ENCODE measurements around the gene PNLIPRP3. TPM values are rescaled to one million over a fixed set of nuclear protein-coding genes. Genes with fewer than 3 reads are reported as not detected.
A peak's percentile ranks its signal among the peaks of the same experiment; 100 is the strongest.
"Not testable (repeated sequence)": the region's sequence is repeated elsewhere in the genome, so short reads cannot be mapped to it uniquely, and the experiment has no call there.

Gene PNLIPRP3
- total RNA-seq (2014; rRNA removed; shearing (Covaris generic)): 0.10 TPM in 1 of 2 replicates, not detected in the other

- H3K9me3 ChIP-seq (replicated peaks): no peaks in the 10 kb centered on the region
- no peaks in the 10 kb centered on the region for H3K4me1 ChIP-seq
- H3K27ac ChIP-seq: no peak within 1 kb of the TSS
- no peak within 1 kb of the TSS for H3K4me3 ChIP-seq
- no peaks in the 10 kb centered on the region for H3K27me3 ChIP-seq
- DNase-seq: no peak
- H3K36me3 ChIP-seq: no peaks in the 10 kb centered on the region
These were observed at the start of gene PNLIPRP3 for GRCh38 chr10:116427671-116428070. PNLIPRP3 (plus strand) TSS chr10:116427847; CDS start chr10:116428013, 166 bp downstream.

- no peaks in the 10 kb centered on the region for H3K9me3 ChIP-seq (replicated peaks)
- H3K27me3 ChIP-seq: no peaks in the 10 kb centered on the region
- no peak overlapping the region for H3K4me3 ChIP-seq
- no peaks in the 10 kb centered on the region for H3K36me3 ChIP-seq
- no peak overlapping the region for H3K27ac ChIP-seq
- H3K4me1 ChIP-seq: peaks cover 3% of the 10 kb centered on the region; the same call in 1 of the 2 replicates
- DNase-seq: no peak
These were observed 45.4 kb upstream of the PNLIPRP3 start for GRCh38 chr10:116382290-116382689.

DNA sequence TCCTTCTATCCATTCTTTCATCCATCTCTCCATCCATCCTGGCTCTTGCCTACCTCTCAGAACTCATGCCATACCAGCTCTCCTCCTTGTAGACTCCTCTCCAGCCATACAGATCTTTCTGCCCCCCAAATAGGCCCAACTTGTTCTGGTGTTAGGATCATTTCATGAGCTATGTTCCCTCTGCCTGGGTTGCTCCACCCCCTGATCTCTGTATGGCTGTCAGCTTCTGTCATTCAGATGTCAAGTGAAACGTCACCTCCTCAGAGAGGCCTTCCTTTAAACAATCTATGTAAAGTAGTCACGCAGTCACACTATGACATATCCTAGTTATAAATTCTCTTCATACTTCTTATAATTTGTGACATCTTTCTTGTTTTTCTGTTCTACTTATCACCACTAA lies 42.3 kb upstream of the PNLIPRP3 start:
- no peak for DNase-seq
- H3K4me3 ChIP-seq: no peak overlapping the region
- peaks cover 2% of the 10 kb centered on the region; the same call in 1 of the 2 replicates for H3K4me1 ChIP-seq
- no peaks in the 10 kb centered on the region for H3K36me3 ChIP-seq
- no peaks in the 10 kb centered on the region for H3K27me3 ChIP-seq
- no peaks in the 10 kb centered on the region for H3K9me3 ChIP-seq (replicated peaks)
- no peak overlapping the region for H3K27ac ChIP-seq

DNA sequence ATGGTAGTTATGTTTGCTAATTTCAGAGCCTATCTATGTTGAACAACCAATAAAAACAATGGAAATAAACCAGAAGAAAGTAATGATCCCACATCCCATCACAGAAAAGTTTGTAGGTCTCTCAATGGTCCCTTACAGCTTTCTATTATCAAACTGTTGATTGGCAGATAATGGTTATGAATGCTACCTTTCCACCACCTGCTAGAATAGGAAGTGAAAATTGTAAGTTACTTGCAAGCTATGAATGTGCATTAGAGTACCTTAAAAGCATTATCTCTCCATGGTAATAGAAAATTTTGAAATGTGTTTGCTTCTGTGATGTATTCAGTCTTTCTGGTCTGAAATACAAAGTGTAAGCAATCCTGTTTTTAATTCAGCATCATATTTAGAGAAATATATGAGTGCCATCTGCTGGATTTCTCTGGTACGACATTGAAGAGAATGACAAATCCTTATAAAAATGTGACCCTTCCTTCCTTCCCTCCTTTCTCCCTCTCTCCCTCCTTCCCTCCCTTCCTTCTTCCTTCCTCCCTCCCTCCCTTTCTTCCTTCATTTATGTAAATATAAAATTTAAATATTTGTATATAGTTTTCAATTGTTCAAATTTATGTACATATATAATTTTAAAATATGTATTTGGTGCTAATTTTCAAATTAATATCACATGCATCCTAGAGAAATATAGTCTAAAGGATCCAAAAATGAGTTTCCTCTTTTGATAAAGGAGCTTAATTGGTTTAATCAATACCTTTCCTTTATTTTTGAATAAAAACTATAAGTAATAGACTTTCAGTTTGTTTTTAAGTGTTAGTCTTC lies 41.4 kb upstream of the PNLIPRP3 start:
- no peaks in the 10 kb centered on the region for H3K4me1 ChIP-seq
- H3K36me3 ChIP-seq: no peaks in the 10 kb centered on the region
- no peaks in the 10 kb centered on the region for H3K9me3 ChIP-seq (replicated peaks)
- H3K4me3 ChIP-seq: no peak overlapping the region
- peak in 1 of 2 experiments; percentile 70 for DNase-seq
- no peaks in the 10 kb centered on the region for H3K27me3 ChIP-seq
- H3K27ac ChIP-seq: no peak overlapping the region

- not testable (repeated sequence) for H3K4me3 ChIP-seq; H3K9me3 ChIP-seq (replicated peaks); H3K36me3 ChIP-seq; H3K27me3 ChIP-seq; DNase-seq; H3K27ac ChIP-seq; H3K4me1 ChIP-seq
These were observed 34.3 kb upstream of the PNLIPRP3 start for GRCh38 chr10:116393246-116393831.

DNA sequence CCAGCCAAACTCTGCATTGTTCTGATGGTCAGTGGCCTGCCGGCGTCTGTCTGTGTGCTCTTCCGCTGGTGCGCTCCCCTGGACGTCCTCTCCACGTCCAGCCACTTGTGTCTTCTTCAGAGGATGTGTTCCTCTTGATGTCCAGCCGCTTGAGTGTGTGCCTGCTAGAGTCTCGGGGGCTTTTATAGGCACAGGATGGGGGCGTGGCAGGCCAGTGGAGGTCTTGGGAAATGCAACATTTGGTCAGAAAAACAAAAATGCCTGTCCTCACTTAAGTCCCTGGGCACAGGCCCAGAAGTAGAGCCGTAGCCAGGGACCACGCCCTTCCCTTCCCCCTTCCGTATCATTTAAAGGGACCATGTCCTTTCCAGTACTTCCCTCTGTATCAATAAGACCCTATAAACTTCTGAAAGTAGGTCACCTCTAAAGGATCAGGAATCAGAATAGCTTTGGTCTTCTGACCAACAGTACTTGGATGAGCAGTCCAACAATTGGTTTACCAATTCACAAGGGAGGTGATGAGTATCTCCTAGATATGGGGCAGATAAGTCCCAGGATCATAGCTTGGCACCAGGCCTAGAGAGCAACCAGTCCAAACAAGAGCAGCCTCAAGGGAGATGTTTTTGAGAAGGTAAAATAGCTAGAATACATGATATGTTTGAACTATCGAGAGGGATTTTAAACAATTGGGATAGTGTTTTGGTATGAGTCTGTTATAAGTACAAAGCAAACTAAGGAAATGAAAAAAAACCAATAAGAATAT lies 32.2 kb upstream of the PNLIPRP3 start:
- DNase-seq: no peak
- no peaks in the 10 kb centered on the region for H3K4me1 ChIP-seq
- H3K4me3 ChIP-seq: no peak overlapping the region
- H3K27ac ChIP-seq: no peak overlapping the region
- no peaks in the 10 kb centered on the region for H3K36me3 ChIP-seq
- no peaks in the 10 kb centered on the region for H3K27me3 ChIP-seq
- H3K9me3 ChIP-seq (replicated peaks): 0 out of 2 replicates have a peak, but pooled peaks cover 3% of the 10 kb centered on the region

DNA sequence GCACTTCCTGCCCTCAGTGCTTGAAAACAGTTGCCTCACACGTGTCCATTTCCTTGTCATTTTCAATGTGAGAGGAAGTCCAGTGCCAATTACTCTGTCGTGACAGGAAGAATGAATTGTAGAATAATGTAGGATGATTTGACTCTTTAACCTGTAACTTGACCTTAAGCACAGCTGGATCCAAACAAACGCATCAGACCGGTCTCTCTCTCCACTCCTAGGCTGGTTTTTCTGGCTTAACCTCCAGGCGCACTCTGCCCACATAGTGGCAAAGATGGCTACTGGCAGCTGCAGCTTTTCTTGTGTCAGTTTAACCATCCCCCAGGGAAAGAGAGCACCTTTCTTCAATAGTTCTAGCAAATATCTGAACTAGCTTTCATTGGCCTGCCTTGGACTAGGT lies 29.4 kb upstream of the PNLIPRP3 start:
- no peaks in the 10 kb centered on the region for H3K4me1 ChIP-seq
- H3K36me3 ChIP-seq: no peaks in the 10 kb centered on the region
- H3K9me3 ChIP-seq (replicated peaks): 0 out of 2 replicates have a peak, but pooled peaks cover 3% of the 10 kb centered on the region
- no peaks in the 10 kb centered on the region for H3K27me3 ChIP-seq
- peak; percentile 49 to 73 for DNase-seq
- peak overlapping the region; percentile 36 for H3K4me3 ChIP-seq
- no peak overlapping the region for H3K27ac ChIP-seq

DNA sequence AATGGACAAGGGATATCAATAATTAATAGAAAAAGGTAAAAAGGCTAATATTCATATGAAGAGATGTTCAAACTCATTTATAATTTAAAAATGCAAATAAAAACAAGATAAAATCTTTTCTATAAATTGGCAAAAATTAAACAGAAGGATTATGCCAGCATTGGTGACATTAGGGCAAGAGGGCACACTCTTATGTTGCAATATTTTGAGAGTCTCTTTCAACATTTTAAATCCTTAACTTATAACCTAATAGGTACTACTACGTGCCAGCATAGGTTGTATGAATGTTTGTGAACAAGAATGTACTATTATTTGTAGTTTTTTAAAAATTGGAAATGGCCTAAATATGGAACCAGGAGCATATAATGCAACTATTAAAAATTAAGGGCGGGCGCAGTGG lies 24.8 kb upstream of the PNLIPRP3 start:
- H3K4me3 ChIP-seq: no peak overlapping the region
- H3K9me3 ChIP-seq (replicated peaks): no peaks in the 10 kb centered on the region
- H3K36me3 ChIP-seq: no peaks in the 10 kb centered on the region
- H3K27me3 ChIP-seq: no peaks in the 10 kb centered on the region
- H3K4me1 ChIP-seq: no peaks in the 10 kb centered on the region
- DNase-seq: no peak
- no peak overlapping the region for H3K27ac ChIP-seq

GRCh38 chr10:116403740-116404250 lies 23.9 kb upstream of the PNLIPRP3 start:
- H3K36me3 ChIP-seq: no peaks in the 10 kb centered on the region
- peak in 1 of 2 experiments; percentile 25 for DNase-seq
- no peaks in the 10 kb centered on the region for H3K4me1 ChIP-seq
- H3K4me3 ChIP-seq: no peak overlapping the region
- no peak overlapping the region for H3K27ac ChIP-seq
- H3K9me3 ChIP-seq (replicated peaks): no peaks in the 10 kb centered on the region
- H3K27me3 ChIP-seq: no peaks in the 10 kb centered on the region

DNA sequence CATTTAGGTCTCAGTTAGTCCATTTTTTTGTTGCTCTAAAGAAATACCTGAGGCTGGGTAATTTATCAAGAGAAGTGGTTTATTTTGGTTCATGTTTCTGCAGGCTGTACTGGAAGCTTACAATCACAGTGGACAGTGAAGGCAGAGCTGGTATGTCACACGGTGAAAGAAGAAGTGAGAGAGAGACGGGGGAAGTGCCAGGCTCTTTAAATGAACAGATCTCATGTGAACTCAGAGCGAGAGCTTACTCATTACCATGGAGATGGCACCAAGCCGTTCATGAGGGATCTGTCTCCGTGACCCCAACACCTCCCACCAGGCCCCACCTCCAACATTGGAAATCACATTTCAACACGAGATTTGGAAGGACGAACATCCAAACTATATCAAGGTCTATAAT lies 18.9 kb upstream of the PNLIPRP3 start:
- Histone ChIP-seq H3K27ac (no peak overlapping the region), H3K27me3 (no peaks in the 10 kb centered on the region), H3K4me1 (no peaks in the 10 kb centered on the region), H3K36me3 (no peaks in the 10 kb centered on the region), H3K4me3 (no peak overlapping the region), H3K9me3 (replicated peaks) (no peaks in the 10 kb centered on the region)
- DNase-seq: no peak

GRCh38 chr10:116410351-116410750 lies 17.3 kb upstream of the PNLIPRP3 start:
- Histone ChIP-seq H3K36me3 (no peaks in the 10 kb centered on the region), H3K9me3 (replicated peaks) (no peaks in the 10 kb centered on the region), H3K27me3 (no peaks in the 10 kb centered on the region), H3K27ac (no peak overlapping the region), H3K4me3 (no peak overlapping the region), H3K4me1 (no peaks in the 10 kb centered on the region)
- DNase-seq: no peak

DNA sequence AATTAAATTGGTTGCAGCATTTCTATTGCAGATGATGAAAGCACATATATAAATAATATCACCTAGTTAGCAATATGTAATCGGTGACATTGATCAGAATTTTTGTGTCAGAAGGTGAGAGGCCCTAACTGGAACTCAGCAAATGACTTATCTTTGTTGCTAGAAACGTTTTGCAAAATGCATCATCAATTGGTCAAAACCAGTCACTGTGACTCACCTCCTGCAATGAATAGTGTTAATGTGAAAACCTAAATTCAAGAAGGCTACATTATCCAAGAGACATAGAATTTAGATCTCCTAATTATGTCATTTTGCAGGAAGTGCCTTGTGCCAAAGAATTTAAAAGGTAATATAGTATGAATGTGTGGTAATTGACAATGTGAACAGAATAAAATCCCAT lies 9.8 kb upstream of the PNLIPRP3 start:
- Histone ChIP-seq H3K9me3 (replicated peaks) (no peaks in the 10 kb centered on the region), H3K27ac (no peak overlapping the region), H3K36me3 (no peaks in the 10 kb centered on the region), H3K4me1 (no peaks in the 10 kb centered on the region), H3K4me3 (no peak overlapping the region), H3K27me3 (no peaks in the 10 kb centered on the region)
- DNase-seq: no peak

DNA sequence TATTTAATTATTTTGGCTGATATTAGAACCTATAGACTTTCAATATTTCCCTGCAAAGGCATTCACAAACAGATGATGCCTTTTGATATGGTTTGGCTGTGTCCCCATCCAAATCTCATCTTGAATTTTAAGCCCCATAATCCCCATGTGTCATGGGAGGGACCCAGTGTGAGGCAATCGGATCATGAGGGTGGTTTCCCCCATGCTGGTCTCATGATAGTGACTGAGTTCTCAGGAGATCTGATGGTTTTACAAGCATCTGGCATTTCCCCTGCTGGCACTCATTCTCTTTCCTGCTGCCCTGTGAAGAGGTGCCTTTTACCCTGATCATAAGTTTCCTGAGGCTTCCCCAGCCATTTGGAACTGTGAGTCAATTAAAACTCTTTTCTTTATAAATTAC lies 9.3 kb upstream of the PNLIPRP3 start:
- Histone ChIP-seq H3K4me3 (no peak overlapping the region), H3K4me1 (no peaks in the 10 kb centered on the region), H3K9me3 (replicated peaks) (no peaks in the 10 kb centered on the region), H3K36me3 (no peaks in the 10 kb centered on the region), H3K27ac (no peak overlapping the region), H3K27me3 (no peaks in the 10 kb centered on the region)
- DNase-seq: no peak

DNA sequence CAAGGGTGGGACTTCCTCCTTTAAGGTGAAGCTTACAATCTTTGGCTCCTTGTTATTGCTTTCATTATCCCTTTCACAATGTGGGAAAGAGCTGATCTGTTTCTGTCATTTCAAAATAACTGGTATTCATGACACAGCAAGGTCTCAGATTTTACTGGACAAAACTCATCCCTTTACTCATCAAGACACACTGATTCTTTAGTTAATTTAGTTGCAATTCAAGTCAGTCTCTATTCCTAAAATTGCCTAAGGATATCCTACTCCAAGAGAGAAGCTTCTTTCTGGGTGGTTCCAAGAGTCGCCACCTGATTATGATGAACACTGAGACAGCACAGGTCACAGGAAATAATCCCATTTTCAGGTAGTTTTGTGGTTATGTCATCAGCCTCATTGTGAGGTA lies 5.8 kb upstream of the PNLIPRP3 start:
- Histone ChIP-seq H3K4me3 (no peak overlapping the region), H3K27me3 (no peaks in the 10 kb centered on the region), H3K9me3 (replicated peaks) (no peaks in the 10 kb centered on the region), H3K4me1 (no peaks in the 10 kb centered on the region), H3K36me3 (no peaks in the 10 kb centered on the region), H3K27ac (no peak overlapping the region)
- DNase-seq: no peak
